ENCODE measurements around the gene FAM114A1.
"Not testable (repeated sequence)": the region's sequence is repeated elsewhere in the genome, so short reads cannot be mapped to it uniquely, and the experiment has no call there.

The FAM114A1 gene

DNA sequence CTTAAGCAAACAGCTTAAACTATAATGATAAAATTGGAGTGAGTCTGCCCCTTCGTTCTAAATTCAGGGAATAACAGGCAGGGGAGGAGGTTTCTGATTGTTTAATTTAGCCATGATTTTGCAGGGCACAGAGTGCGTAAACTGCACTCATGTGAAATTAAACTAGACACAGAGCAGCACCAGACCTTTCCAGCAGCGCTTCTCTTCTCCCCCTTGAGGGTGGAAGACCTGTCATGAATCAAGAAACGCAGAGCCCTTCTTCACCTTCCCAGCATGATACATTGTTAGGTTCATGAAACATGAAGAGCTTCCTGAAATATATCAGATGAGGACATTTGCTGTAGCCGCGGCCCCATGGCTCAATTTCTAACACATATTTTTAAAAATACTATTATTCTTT, 63.1 kb downstream of the FAM114A1 start:
- no peak overlapping the region for H3K27ac ChIP-seq (ENCODE audit: low read length)
- no CpG with 5 or more reads among the region's 6 CpGs for WGBS (ENCODE audit: insufficient coverage, insufficient read length)
- no peak for DNase-seq (ENCODE audit: low read depth, low spot score)
- no peak overlapping the region for H3K4me3 ChIP-seq (ENCODE audit: low read length)
- H3K27me3 ChIP-seq (ENCODE audit: control insufficient read depth, insufficient read depth, low read length): no peaks in the 10 kb centered on the region
- H3K9me3 ChIP-seq (ENCODE audit: control insufficient read depth, insufficient read depth, low read length): no peaks in the 10 kb centered on the region
- H3K36me3 ChIP-seq (ENCODE audit: control insufficient read depth, insufficient read depth, low read length): no peaks in the 10 kb centered on the region
- no peaks in the 10 kb centered on the region for H3K4me1 ChIP-seq (ENCODE audit: control insufficient read depth, insufficient read depth, low read length)

DNA sequence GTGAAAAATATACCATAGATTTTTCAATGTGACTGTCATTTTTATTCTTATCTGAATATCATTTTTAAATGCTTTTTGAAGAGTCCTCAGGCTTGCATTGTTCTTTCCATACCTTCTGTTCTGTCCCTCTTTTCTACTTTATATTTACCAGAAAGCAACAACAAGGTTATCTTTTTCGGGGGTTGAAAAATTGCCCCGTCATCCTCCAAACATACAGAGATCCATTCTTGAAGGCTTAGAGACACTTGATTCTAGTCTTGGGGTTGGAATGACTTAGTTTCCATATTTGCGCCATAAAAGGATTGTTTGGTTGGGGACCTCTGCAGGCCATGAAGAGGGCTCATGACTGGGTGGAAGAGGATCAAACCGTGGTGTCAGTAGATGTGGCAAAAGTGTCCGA, 63.5 kb downstream of the FAM114A1 start:
- Histone ChIP-seq H3K4me1 (ENCODE audit: control insufficient read depth, insufficient read depth, low read length) (no peaks in the 10 kb centered on the region), H3K4me3 (ENCODE audit: low read length) (no peak overlapping the region), H3K27ac (ENCODE audit: low read length) (no peak overlapping the region), H3K9me3 (ENCODE audit: control insufficient read depth, insufficient read depth, low read length) (no peaks in the 10 kb centered on the region), H3K27me3 (ENCODE audit: control insufficient read depth, insufficient read depth, low read length) (no peaks in the 10 kb centered on the region), H3K36me3 (ENCODE audit: control insufficient read depth, insufficient read depth, low read length) (no peaks in the 10 kb centered on the region)
- no CpG with 5 or more reads among the region's 5 CpGs for WGBS (ENCODE audit: insufficient coverage, insufficient read length)
- no peak for DNase-seq (ENCODE audit: low read depth, low spot score)

DNA sequence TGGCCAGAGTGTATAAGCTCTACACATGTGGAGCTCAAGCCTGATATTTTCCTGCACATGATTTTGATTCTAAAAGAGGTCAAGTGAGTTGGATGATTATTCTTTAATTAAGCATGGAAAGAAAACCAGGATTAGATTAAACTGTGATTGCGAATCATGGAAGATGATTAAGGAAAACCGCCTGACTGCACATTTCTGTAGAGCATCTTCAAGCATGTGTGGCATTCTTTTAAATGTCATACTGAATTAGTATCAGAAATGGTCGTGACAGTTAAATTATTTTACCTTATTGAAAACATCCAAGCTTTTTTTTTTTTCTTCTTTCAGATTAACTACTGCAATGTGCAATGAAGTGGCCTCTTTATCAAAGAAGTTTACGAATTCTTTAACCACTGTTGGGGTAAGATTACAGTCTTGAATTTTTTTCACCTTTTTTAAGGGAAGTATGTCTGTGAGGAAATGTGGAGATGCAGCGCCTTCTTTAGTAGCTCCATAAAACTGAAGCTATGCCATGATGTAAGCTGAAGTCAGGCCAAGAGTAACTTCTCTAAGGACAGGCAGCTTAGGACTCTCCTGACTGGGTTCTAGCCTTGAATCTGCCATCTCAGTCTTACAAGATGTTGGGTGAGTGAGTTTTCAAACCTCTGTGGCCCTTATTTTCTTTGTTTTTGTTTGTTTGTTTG, 67.9 kb downstream of the FAM114A1 start:
- Histone ChIP-seq H3K4me3 (ENCODE audit: low read length) (no peak overlapping the region), H3K27ac (ENCODE audit: low read length) (no peak overlapping the region), H3K36me3 (ENCODE audit: control insufficient read depth, insufficient read depth, low read length) (no peaks in the 10 kb centered on the region), H3K4me1 (ENCODE audit: control insufficient read depth, insufficient read depth, low read length) (no peaks in the 10 kb centered on the region), H3K9me3 (ENCODE audit: control insufficient read depth, insufficient read depth, low read length) (no peaks in the 10 kb centered on the region), H3K27me3 (ENCODE audit: control insufficient read depth, insufficient read depth, low read length) (no peaks in the 10 kb centered on the region)
- no CpG with 5 or more reads among the region's 5 CpGs for WGBS (ENCODE audit: insufficient coverage, insufficient read length)
- no peak for DNase-seq (ENCODE audit: low read depth, low spot score)

DNA sequence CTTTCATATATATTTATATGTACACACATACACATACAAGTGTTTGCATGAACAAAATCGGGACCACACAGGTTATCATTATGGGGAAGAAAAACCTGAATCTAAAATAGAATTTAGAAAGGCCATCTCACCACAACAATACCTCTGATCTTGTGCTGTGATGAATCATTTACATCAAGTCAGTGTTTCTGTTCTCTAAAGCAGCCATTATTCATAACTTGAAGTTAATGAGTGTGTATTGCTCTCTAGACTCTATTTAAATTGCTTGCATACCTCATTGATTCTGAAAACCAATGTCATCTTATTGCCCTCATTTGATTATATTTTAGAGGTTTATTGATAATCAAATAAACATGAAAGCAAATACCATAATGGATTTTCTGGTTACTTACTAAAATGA, 71.6 kb downstream of the FAM114A1 start:
- H3K4me1 ChIP-seq (ENCODE audit: control insufficient read depth, insufficient read depth, low read length): no peaks in the 10 kb centered on the region
- H3K27ac ChIP-seq (ENCODE audit: low read length): no peak overlapping the region
- no peaks in the 10 kb centered on the region for H3K27me3 ChIP-seq (ENCODE audit: control insufficient read depth, insufficient read depth, low read length)
- no peak for DNase-seq (ENCODE audit: low read depth, low spot score)
- no CpG with 5 or more reads among the region's 1 CpG for WGBS (ENCODE audit: insufficient coverage, insufficient read length)
- no peak overlapping the region for H3K4me3 ChIP-seq (ENCODE audit: low read length)
- no peaks in the 10 kb centered on the region for H3K36me3 ChIP-seq (ENCODE audit: control insufficient read depth, insufficient read depth, low read length)
- no peaks in the 10 kb centered on the region for H3K9me3 ChIP-seq (ENCODE audit: control insufficient read depth, insufficient read depth, low read length)

DNA sequence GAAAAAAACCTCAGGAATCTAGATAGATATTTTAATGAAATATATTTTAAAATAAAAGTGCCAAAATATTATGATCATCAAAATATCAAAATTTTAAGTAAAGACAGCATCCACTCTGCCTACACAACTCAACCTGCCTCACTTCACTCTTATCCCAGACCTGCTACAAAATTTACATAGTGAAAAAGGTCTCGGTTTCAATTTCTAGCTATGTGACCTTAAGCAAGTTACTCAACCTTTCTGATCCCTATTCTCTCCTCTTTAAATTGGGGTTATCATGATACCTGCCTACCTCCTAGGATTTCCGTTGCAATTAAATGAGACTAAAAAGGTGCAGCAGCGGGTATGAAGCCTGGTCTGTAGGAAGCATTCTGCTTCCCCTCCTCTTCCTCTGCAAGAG, 72.9 kb downstream of the FAM114A1 start:
- Histone ChIP-seq H3K9me3 (ENCODE audit: control insufficient read depth, insufficient read depth, low read length) (no peaks in the 10 kb centered on the region), H3K4me1 (ENCODE audit: control insufficient read depth, insufficient read depth, low read length) (no peaks in the 10 kb centered on the region), H3K27me3 (ENCODE audit: control insufficient read depth, insufficient read depth, low read length) (no peaks in the 10 kb centered on the region), H3K36me3 (ENCODE audit: control insufficient read depth, insufficient read depth, low read length) (no peaks in the 10 kb centered on the region), H3K27ac (ENCODE audit: low read length) (no peak overlapping the region), H3K4me3 (ENCODE audit: low read length) (no peak overlapping the region)
- DNase-seq (ENCODE audit: low read depth, low spot score): no peak
- WGBS (ENCODE audit: insufficient coverage, insufficient read length): no CpG with 5 or more reads among the region's 3 CpGs

DNA sequence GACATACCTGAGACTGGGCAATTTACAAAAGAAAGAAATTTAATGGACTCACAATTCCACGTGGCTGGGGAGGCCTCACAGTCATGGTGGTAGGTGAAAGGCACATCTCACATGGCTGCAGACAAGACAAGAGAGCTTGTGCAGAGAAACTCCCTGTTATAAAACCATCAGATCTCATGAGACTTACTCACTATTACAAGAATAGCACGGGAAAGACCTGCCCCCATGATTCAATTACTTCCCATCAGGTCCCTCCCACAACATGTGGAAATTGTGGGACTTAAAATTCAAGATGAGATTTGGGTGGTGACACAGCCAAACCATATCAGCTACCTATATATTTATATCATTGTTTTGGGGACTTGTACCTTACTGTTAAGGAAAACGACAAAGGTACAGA, 74.3 kb downstream of the FAM114A1 start:
- not testable (repeated sequence) for H3K4me3 ChIP-seq (ENCODE audit: low read length); H3K9me3 ChIP-seq (ENCODE audit: control insufficient read depth, insufficient read depth, low read length); H3K36me3 ChIP-seq (ENCODE audit: control insufficient read depth, insufficient read depth, low read length); DNase-seq (ENCODE audit: low read depth, low spot score); H3K4me1 ChIP-seq (ENCODE audit: control insufficient read depth, insufficient read depth, low read length); H3K27ac ChIP-seq (ENCODE audit: low read length); H3K27me3 ChIP-seq (ENCODE audit: control insufficient read depth, insufficient read depth, low read length)
- no CpG with 5 or more reads among the region's 3 CpGs for WGBS (ENCODE audit: insufficient coverage, insufficient read length)

DNA sequence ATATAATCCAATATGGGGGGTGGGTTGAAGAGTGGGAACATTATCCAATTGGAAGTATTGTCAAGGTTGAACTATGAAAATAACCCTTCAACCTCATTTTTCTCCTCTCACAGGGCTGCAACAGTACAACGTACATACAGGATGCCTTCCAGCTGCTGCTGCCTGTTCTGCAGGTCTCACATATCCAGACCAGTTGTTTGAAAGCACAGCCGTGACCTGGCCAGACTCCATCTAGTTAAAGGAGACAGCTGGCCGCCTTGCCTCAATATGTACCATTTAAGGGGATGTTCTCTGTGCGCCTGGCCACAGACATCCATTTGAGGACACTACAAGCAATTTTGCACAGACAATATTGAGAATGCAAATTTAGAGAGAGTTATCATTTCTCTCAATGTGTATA, 75.7 kb downstream of the FAM114A1 start:
- Histone ChIP-seq H3K4me1 (ENCODE audit: control insufficient read depth, insufficient read depth, low read length) (no peaks in the 10 kb centered on the region), H3K27me3 (ENCODE audit: control insufficient read depth, insufficient read depth, low read length) (no peaks in the 10 kb centered on the region), H3K36me3 (ENCODE audit: control insufficient read depth, insufficient read depth, low read length) (no peaks in the 10 kb centered on the region), H3K27ac (ENCODE audit: low read length) (no peak overlapping the region), H3K9me3 (ENCODE audit: control insufficient read depth, insufficient read depth, low read length) (no peaks in the 10 kb centered on the region), H3K4me3 (ENCODE audit: low read length) (no peak overlapping the region)
- WGBS (ENCODE audit: insufficient coverage, insufficient read length): no CpG with 5 or more reads among the region's 4 CpGs
- no peak for DNase-seq (ENCODE audit: low read depth, low spot score)

DNA sequence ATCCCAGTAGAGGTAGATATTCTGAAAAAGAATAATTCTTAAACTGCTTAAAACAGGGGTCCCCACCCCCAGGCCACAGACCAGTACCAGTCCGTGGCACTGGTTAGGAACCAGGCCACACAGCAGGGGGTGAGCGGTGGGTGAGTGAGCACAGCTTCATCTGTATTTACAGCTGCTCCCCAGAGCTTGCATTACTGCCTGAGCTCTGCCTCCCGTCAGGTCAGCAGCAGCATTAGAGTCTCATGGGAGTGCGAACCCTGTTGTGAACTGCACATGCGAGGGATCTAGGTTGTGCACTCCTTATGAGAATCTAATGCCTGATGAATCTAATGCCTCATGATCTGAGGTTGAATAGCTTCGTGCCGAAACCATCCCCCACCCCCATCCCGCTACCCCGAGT, 76.8 kb downstream of the FAM114A1 start:
- H3K27me3 ChIP-seq (ENCODE audit: control insufficient read depth, insufficient read depth, low read length): no peaks in the 10 kb centered on the region
- no peak for DNase-seq (ENCODE audit: low read depth, low spot score)
- H3K36me3 ChIP-seq (ENCODE audit: control insufficient read depth, insufficient read depth, low read length): no peaks in the 10 kb centered on the region
- H3K4me3 ChIP-seq (ENCODE audit: low read length): no peak overlapping the region
- H3K4me1 ChIP-seq (ENCODE audit: control insufficient read depth, insufficient read depth, low read length): no peaks in the 10 kb centered on the region
- H3K9me3 ChIP-seq (ENCODE audit: control insufficient read depth, insufficient read depth, low read length): no peaks in the 10 kb centered on the region
- no peak overlapping the region for H3K27ac ChIP-seq (ENCODE audit: low read length)
- no CpG with 5 or more reads among the region's 9 CpGs for WGBS (ENCODE audit: insufficient coverage, insufficient read length)

DNA sequence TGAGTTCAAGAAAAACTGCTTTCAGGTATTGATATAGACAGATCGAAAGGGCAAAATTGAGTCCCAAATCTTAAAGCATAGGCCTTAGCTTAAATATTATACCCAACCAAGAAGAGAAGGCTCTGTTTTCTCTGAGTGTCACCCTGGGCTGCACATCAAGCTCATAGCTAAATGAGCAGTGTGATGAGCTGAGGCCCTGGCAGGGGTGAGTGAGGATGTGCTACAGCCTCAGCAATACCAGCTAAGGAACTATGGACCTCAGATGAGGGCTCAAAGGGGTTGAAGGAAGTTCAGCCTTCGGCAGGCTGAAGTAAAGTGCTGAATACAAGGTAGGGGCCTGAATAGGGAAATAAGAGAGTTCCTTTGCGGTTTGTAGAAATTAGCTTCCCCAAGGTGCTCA, 79.3 kb downstream of the FAM114A1 start:
- Histone ChIP-seq H3K9me3 (ENCODE audit: control insufficient read depth, insufficient read depth, low read length) (no peaks in the 10 kb centered on the region), H3K27ac (ENCODE audit: low read length) (no peak overlapping the region), H3K4me3 (ENCODE audit: low read length) (no peak overlapping the region), H3K4me1 (ENCODE audit: control insufficient read depth, insufficient read depth, low read length) (no peaks in the 10 kb centered on the region), H3K27me3 (ENCODE audit: control insufficient read depth, insufficient read depth, low read length) (no peaks in the 10 kb centered on the region), H3K36me3 (ENCODE audit: control insufficient read depth, insufficient read depth, low read length) (no peaks in the 10 kb centered on the region)
- no CpG with 5 or more reads among the region's 3 CpGs for whole genome bisulfite sequencing (ENCODE audit: insufficient coverage, insufficient read length)
- no peak for DNase-seq (ENCODE audit: low read depth, low spot score)

DNA sequence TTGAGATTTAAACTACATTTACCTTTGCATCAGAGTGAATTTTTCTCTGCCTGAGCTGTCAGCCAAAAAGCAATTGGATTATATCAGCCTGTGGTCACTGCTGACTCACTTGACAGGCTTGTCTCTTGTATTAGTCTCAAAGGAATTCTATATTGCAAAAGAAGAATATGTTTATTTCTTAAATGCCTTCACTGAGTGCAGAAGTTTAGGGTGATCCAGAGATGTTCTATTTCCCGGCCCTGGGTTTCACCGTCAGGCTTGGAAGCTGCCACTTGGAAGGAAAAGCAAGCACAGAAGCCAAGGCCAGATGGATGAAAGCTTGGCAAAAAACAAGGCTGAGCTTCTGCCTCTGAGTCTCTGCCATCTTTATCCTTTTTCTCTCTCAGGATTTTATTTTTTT, 80.9 kb downstream of the FAM114A1 start:
- no peak overlapping the region for H3K27ac ChIP-seq (ENCODE audit: low read length)
- no peaks in the 10 kb centered on the region for H3K9me3 ChIP-seq (ENCODE audit: control insufficient read depth, insufficient read depth, low read length)
- no peaks in the 10 kb centered on the region for H3K36me3 ChIP-seq (ENCODE audit: control insufficient read depth, insufficient read depth, low read length)
- H3K27me3 ChIP-seq (ENCODE audit: control insufficient read depth, insufficient read depth, low read length): no peaks in the 10 kb centered on the region
- no CpG with 5 or more reads among the region's 2 CpGs for WGBS (ENCODE audit: insufficient coverage, insufficient read length)
- no peak overlapping the region for H3K4me3 ChIP-seq (ENCODE audit: low read length)
- no peak for DNase-seq (ENCODE audit: low read depth, low spot score)
- no peaks in the 10 kb centered on the region for H3K4me1 ChIP-seq (ENCODE audit: control insufficient read depth, insufficient read depth, low read length)

DNA sequence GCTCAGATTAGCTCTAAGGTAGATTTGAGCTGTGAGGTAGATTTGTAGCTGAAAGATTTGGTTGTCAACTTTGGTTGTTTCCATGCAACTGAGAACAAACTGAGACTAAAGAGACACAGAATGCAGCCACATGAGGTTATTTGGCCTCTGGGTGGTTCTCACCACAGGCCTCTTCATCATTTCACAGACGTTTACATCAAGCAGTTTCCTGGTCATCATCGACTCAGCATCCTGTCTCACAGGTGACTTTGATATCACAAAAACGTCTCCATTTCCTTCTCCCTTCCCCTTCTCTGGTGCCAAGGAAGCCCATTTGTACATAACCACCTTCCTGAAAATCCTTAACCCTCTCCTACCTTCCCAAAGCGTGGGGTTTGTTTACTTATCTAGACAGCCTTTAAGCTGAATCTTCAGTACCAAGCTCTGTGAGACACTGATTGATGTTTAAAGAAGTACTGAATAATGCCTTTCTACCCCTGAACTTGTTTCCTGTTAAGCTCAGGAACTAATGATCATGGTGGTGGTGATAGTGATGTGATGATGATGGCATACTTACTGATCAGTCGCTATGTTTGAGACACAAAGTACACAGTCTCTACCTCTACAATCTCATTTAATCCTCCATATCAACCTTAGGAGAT, 81.9 kb downstream of the FAM114A1 start:
- DNase-seq (ENCODE audit: low read depth, low spot score): no peak
- H3K9me3 ChIP-seq (ENCODE audit: control insufficient read depth, insufficient read depth, low read length): no peaks in the 10 kb centered on the region
- no peaks in the 10 kb centered on the region for H3K36me3 ChIP-seq (ENCODE audit: control insufficient read depth, insufficient read depth, low read length)
- no peaks in the 10 kb centered on the region for H3K27me3 ChIP-seq (ENCODE audit: control insufficient read depth, insufficient read depth, low read length)
- H3K4me1 ChIP-seq (ENCODE audit: control insufficient read depth, insufficient read depth, low read length): no peaks in the 10 kb centered on the region
- H3K27ac ChIP-seq (ENCODE audit: low read length): no peak overlapping the region
- WGBS (ENCODE audit: insufficient coverage, insufficient read length): no CpG with 5 or more reads among the region's 5 CpGs
- no peak overlapping the region for H3K4me3 ChIP-seq (ENCODE audit: low read length)

Measured in iPS DF 6.9 (cell line).